GM23338 (cell line): ENCODE measurements around the gene PICALM.

Source experiments
- CREB1 ChIP-seq: fragments of 250-450 bp; sonication (Bioruptor Pico); IDR thresholded peaks from 2 replicates; pipeline ENCODE4 v1.5.0; 2020; ENCODE audit warnings: low read depth, mild to moderate bottlenecking, moderate library complexity
- EZH2 ChIP-seq: fragments of 200-600 bp; sonication (generic); IDR thresholded peaks from one replicate; pipeline ENCODE4 v1.8.0; 2017; ENCODE audit warnings: antibody characterized with exemption, mild to moderate bottlenecking, low read depth; ENCODE audit not compliant: unreplicated experiment
- EZH2phosphoT487 ChIP-seq: fragments of 200-600 bp; sonication (generic); IDR thresholded peaks from one replicate; pipeline ENCODE4 v1.8.1; 2018; ENCODE audit warnings: antibody characterized with exemption; ENCODE audit not compliant: unreplicated experiment
- JUNB ChIP-seq: IDR thresholded peaks from one replicate; pipeline ENCODE4 v1.6.1; 2016; ENCODE audit warnings: antibody characterized with exemption; ENCODE audit not compliant: unreplicated experiment
- POLR2AphosphoS5 ChIP-seq: IDR thresholded peaks from 2 replicates; pipeline ENCODE4 v1.6.1; 2016; ENCODE audit warnings: antibody characterized with exemption, low read depth
- STAT1 ChIP-seq: IDR thresholded peaks from one replicate; pipeline ENCODE4 v1.6.1; 2016; ENCODE audit warnings: antibody characterized with exemption; ENCODE audit not compliant: unreplicated experiment
- ZNF114 ChIP-seq: fragments of 250-450 bp; sonication (Bioruptor Pico); IDR thresholded peaks from 2 replicates; pipeline ENCODE4 v1.5.0; 2020; ENCODE audit warnings: mild to moderate bottlenecking, moderate library complexity
- TF ChIP-seq, protein P1 (sequence below), 2 experiments: fragments of 200-600 bp in 1 of 2; sonication (generic) in 1 of 2; conservative IDR thresholded peaks; 2 replicates each; pipeline versions ENCODE4 v1.5.1 to v1.6.1; 2016 to 2017; ENCODE audit warnings: antibody characterized with exemption in 2 of 2, low read depth in 2 of 2, mild to moderate bottlenecking in 2 of 2, moderate library complexity in 1 of 2
- TF ChIP-seq, protein P2 (sequence below): IDR thresholded peaks from one replicate; pipeline ENCODE4 v1.6.1; 2018; ENCODE audit warnings: antibody characterized with exemption; ENCODE audit not compliant: unreplicated experiment
- TF ChIP-seq, protein P3 (sequence below): fragments of 250-450 bp; sonication (Bioruptor Pico); IDR thresholded peaks from 2 replicates; pipeline ENCODE4 v1.5.0; 2020; ENCODE audit warnings: mild to moderate bottlenecking, moderate library complexity
- TF ChIP-seq, protein P4 (sequence below): IDR thresholded peaks from 2 replicates; pipeline ENCODE4 v1.6.1; 2016; ENCODE audit warnings: antibody characterized with exemption

DNA sequence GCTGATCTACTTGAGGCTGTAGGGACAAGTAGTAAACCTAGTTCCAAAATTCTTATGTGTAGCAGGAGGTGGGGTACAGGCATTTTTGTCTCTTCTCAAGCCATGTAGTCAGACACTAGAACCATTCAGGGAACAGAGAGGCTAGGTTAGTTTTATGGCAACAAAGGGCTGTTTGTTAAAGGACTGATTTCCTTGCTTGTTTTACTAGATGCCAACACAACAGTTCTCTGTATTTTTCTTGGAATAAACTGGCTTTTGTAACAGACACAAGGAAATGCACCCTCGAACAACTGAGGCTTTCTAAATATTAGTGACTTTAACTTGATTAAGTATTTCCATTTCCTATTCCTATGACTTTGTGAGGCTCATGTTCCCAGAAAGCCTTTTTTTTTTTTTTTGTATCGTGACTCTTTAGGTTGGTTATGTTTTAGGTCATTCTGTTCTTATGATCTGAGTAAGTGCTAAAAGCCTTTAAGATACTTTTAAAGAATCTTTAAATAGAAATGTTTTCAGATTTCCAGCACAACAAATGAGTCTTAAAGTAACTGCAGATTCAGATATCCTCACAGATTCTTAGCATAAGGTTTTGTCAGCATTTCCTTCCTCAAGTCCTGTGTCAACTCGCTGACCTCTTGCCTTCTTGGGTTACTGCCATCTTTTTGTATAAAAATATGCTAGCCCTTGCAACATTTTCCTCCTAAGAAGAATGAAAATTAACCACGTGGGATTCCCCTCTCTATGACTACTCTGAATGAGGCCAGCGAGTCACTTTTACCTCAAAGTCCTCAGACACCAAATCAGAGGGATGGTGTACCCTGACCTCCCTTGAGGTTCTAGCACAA, 121.2 kb downstream of the PICALM start:
- TF ChIP-seq, protein P1, sequence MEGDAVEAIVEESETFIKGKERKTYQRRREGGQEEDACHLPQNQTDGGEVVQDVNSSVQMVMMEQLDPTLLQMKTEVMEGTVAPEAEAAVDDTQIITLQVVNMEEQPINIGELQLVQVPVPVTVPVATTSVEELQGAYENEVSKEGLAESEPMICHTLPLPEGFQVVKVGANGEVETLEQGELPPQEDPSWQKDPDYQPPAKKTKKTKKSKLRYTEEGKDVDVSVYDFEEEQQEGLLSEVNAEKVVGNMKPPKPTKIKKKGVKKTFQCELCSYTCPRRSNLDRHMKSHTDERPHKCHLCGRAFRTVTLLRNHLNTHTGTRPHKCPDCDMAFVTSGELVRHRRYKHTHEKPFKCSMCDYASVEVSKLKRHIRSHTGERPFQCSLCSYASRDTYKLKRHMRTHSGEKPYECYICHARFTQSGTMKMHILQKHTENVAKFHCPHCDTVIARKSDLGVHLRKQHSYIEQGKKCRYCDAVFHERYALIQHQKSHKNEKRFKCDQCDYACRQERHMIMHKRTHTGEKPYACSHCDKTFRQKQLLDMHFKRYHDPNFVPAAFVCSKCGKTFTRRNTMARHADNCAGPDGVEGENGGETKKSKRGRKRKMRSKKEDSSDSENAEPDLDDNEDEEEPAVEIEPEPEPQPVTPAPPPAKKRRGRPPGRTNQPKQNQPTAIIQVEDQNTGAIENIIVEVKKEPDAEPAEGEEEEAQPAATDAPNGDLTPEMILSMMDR (conservative IDR thresholded peaks at IDR 0.05; ENCODE audit: low read depth in 2 of 2) = no peak
- TF ChIP-seq ZNF114 (CRISPR knock-in tag) (no peak), POLR2AphosphoS5 (no peak), EZH2phosphoT487 (no peak), STAT1 (no peak), EZH2 (no peak), CREB1 (no peak), JUNB (no peak)
- TF ChIP-seq, protein P2, sequence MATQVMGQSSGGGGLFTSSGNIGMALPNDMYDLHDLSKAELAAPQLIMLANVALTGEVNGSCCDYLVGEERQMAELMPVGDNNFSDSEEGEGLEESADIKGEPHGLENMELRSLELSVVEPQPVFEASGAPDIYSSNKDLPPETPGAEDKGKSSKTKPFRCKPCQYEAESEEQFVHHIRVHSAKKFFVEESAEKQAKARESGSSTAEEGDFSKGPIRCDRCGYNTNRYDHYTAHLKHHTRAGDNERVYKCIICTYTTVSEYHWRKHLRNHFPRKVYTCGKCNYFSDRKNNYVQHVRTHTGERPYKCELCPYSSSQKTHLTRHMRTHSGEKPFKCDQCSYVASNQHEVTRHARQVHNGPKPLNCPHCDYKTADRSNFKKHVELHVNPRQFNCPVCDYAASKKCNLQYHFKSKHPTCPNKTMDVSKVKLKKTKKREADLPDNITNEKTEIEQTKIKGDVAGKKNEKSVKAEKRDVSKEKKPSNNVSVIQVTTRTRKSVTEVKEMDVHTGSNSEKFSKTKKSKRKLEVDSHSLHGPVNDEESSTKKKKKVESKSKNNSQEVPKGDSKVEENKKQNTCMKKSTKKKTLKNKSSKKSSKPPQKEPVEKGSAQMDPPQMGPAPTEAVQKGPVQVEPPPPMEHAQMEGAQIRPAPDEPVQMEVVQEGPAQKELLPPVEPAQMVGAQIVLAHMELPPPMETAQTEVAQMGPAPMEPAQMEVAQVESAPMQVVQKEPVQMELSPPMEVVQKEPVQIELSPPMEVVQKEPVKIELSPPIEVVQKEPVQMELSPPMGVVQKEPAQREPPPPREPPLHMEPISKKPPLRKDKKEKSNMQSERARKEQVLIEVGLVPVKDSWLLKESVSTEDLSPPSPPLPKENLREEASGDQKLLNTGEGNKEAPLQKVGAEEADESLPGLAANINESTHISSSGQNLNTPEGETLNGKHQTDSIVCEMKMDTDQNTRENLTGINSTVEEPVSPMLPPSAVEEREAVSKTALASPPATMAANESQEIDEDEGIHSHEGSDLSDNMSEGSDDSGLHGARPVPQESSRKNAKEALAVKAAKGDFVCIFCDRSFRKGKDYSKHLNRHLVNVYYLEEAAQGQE = no peak
- TF ChIP-seq, protein P3, sequence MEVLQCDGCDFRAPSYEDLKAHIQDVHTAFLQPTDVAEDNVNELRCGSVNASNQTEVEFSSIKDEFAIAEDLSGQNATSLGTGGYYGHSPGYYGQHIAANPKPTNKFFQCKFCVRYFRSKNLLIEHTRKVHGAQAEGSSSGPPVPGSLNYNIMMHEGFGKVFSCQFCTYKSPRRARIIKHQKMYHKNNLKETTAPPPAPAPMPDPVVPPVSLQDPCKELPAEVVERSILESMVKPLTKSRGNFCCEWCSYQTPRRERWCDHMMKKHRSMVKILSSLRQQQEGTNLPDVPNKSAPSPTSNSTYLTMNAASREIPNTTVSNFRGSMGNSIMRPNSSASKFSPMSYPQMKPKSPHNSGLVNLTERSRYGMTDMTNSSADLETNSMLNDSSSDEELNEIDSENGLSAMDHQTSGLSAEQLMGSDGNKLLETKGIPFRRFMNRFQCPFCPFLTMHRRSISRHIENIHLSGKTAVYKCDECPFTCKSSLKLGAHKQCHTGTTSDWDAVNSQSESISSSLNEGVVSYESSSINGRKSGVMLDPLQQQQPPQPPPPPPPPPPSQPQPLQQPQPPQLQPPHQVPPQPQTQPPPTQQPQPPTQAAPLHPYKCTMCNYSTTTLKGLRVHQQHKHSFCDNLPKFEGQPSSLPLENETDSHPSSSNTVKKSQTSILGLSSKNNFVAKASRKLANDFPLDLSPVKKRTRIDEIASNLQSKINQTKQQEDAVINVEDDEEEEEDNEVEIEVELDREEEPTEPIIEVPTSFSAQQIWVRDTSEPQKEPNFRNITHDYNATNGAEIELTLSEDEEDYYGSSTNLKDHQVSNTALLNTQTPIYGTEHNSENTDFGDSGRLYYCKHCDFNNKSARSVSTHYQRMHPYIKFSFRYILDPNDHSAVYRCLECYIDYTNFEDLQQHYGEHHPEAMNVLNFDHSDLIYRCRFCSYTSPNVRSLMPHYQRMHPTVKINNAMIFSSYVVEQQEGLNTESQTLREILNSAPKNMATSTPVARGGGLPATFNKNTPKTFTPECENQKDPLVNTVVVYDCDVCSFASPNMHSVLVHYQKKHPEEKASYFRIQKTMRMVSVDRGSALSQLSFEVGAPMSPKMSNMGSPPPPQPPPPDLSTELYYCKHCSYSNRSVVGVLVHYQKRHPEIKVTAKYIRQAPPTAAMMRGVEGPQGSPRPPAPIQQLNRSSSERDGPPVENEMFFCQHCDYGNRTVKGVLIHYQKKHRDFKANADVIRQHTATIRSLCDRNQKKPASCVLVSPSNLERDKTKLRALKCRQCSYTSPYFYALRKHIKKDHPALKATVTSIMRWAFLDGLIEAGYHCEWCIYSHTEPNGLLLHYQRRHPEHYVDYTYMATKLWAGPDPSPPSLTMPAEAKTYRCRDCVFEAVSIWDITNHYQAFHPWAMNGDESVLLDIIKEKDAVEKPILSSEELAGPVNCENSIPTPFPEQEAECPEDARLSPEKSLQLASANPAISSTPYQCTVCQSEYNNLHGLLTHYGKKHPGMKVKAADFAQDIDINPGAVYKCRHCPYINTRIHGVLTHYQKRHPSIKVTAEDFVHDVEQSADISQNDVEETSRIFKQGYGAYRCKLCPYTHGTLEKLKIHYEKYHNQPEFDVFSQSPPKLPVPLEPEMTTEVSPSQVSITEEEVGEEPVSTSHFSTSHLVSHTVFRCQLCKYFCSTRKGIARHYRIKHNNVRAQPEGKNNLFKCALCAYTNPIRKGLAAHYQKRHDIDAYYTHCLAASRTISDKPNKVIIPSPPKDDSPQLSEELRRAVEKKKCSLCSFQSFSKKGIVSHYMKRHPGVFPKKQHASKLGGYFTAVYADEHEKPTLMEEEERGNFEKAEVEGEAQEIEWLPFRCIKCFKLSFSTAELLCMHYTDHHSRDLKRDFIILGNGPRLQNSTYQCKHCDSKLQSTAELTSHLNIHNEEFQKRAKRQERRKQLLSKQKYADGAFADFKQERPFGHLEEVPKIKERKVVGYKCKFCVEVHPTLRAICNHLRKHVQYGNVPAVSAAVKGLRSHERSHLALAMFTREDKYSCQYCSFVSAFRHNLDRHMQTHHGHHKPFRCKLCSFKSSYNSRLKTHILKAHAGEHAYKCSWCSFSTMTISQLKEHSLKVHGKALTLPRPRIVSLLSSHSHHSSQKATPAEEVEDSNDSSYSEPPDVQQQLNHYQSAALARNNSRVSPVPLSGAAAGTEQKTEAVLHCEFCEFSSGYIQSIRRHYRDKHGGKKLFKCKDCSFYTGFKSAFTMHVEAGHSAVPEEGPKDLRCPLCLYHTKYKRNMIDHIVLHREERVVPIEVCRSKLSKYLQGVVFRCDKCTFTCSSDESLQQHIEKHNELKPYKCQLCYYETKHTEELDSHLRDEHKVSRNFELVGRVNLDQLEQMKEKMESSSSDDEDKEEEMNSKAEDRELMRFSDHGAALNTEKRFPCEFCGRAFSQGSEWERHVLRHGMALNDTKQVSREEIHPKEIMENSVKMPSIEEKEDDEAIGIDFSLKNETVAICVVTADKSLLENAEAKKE (CRISPR knock-in tag) = no peak
- TF ChIP-seq, protein P4, sequence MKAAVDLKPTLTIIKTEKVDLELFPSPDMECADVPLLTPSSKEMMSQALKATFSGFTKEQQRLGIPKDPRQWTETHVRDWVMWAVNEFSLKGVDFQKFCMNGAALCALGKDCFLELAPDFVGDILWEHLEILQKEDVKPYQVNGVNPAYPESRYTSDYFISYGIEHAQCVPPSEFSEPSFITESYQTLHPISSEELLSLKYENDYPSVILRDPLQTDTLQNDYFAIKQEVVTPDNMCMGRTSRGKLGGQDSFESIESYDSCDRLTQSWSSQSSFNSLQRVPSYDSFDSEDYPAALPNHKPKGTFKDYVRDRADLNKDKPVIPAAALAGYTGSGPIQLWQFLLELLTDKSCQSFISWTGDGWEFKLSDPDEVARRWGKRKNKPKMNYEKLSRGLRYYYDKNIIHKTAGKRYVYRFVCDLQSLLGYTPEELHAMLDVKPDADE = no peak
